ENCODE results near the gene RNU1-3. TPM values are rescaled to one million over a fixed set of nuclear protein-coding genes. Genes with fewer than 3 reads are reported as not detected.
"Not testable (repeated sequence)": the region's sequence is repeated elsewhere in the genome, so short reads cannot be mapped to it uniquely, and the experiment has no call there.

Gene RNU1-3
- total RNA-seq, 2 donors from 2014 or later = under 0.01 TPM

- not testable (repeated sequence) for ATAC-seq (ENCODE audit: insufficient number of reproducible peaks, low FRiP score, low read depth); H3K27ac ChIP-seq; H3K4me3 ChIP-seq; H3K36me3 ChIP-seq; H3K4me1 ChIP-seq (ENCODE audit: control insufficient read depth in 1 of 2, low read depth in 2 of 2); H3K27me3 ChIP-seq (replicated peaks; ENCODE audit: insufficient read depth); H3K9me3 ChIP-seq; DNase-seq (ENCODE audit: low spot score)
Measured at GRCh38 chr1:16692717-16693448, 26.1 kb upstream of the RNU1-3 start.

DNA sequence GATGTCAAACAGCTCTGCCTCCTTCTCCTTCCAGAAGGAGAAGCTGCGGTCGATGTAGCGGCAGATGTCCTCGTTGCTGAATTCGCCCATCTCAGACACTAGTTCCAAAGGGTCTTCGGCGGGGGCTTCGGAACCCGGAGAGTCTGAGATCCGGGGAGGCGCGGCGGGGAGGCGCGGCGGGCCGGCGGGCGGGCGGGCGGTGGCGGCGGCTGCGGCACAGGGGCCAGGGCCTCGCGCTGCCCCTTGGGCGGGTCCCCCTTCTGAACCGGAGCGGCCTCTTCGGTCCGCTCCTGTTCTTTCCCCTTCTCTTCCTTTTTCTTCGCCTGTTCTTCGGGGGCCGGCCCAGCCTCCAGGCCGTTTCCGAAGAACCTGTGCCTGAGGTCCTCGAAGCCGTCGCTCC is 25.5 kb upstream of the RNU1-3 start:
- not testable (repeated sequence) for H3K9me3 ChIP-seq; H3K36me3 ChIP-seq; H3K4me3 ChIP-seq; H3K27me3 ChIP-seq (replicated peaks; ENCODE audit: insufficient read depth); H3K27ac ChIP-seq; DNase-seq (ENCODE audit: low spot score); H3K4me1 ChIP-seq (ENCODE audit: control insufficient read depth in 1 of 2, low read depth in 2 of 2); ATAC-seq (ENCODE audit: insufficient number of reproducible peaks, low FRiP score, low read depth)

DNA sequence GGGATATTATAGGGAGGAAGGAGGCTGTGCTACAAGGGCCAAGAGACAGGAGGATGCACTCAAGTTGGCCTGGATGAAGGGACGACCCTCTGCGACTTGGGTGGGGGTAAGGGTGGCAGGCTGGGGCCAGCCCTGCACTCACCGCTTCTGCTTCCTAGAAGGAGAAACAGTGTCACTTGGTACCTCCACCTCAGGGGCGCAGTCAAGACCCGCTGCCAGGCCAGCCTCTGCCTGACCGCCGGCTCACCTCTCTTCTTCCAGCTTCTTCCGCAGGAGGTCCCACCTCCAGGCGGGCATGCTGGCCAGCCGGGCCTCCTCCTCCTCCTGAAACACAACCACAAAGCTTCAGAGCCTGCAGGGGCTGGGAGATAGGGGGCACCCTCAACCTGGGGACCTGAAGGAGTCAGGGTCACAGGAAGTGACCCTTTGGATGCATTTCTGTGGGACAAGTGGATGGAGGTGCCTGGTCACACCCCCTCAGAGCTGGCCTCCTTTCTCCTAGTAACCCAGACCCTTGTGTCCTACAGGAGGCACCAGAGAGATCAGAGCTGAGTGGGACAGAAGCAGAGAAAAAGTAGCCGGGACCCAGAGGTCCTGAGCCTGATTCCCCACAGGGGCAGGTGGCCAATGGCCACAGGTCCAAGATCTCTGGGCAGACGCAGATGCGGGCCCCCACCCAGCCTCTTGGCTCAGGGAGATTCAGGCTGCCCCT is 24.4 kb upstream of the RNU1-3 start:
- H3K4me3 ChIP-seq; H3K4me1 ChIP-seq (ENCODE audit: control insufficient read depth in 1 of 2, low read depth in 2 of 2); H3K27me3 ChIP-seq (replicated peaks; ENCODE audit: insufficient read depth); H3K9me3 ChIP-seq; ATAC-seq (ENCODE audit: insufficient number of reproducible peaks, low FRiP score, low read depth); DNase-seq (ENCODE audit: low spot score); H3K36me3 ChIP-seq; H3K27ac ChIP-seq: not testable (repeated sequence)

DNA sequence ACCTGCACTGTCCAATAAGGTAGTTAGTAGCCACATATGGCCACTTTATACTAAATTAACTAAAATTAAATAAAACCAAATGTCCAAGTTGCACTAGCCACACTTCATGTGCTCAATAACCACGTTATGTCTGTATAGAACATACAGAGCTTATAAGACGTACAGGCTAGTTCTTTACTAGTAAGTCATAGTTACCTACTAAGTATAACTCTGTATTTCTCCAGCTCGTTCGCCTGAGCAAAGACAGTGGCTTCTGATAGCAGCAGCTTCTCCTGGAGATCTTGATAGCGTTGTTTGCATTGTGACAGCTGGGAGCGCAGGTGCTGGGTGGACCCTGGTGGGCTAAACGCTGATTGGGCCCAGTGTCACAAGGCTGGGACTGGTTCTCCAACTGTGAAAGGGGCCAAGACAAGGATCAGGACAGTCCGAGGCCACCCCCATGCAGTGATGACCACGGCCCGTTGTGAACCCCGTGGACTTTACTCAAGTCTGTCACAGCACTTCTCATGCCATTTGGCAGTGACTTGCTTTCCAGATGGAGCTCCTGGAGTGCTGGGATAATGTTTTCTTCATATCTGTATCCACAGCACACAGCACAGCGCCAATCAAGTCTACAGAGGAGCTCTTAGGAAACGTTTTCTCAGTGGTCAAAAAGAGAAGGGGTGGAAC is 20.5 kb upstream of the RNU1-3 start:
- DNase-seq (ENCODE audit: low spot score); H3K4me3 ChIP-seq; H3K27ac ChIP-seq; ATAC-seq (ENCODE audit: insufficient number of reproducible peaks, low FRiP score, low read depth); H3K36me3 ChIP-seq; H3K4me1 ChIP-seq (ENCODE audit: control insufficient read depth in 1 of 2, low read depth in 2 of 2); H3K9me3 ChIP-seq; H3K27me3 ChIP-seq (replicated peaks; ENCODE audit: insufficient read depth): not testable (repeated sequence)

- not testable (repeated sequence) for DNase-seq (ENCODE audit: low spot score); ATAC-seq (ENCODE audit: insufficient number of reproducible peaks, low FRiP score, low read depth); H3K9me3 ChIP-seq; H3K27me3 ChIP-seq (replicated peaks; ENCODE audit: insufficient read depth); H3K4me1 ChIP-seq (ENCODE audit: control insufficient read depth in 1 of 2, low read depth in 2 of 2); H3K27ac ChIP-seq; H3K4me3 ChIP-seq; H3K36me3 ChIP-seq
Measured at GRCh38 chr1:16685445-16686371, 19.0 kb upstream of the RNU1-3 start.

- not testable (repeated sequence) for H3K27me3 ChIP-seq (replicated peaks; ENCODE audit: insufficient read depth); ATAC-seq (ENCODE audit: insufficient number of reproducible peaks, low FRiP score, low read depth); H3K9me3 ChIP-seq; DNase-seq (ENCODE audit: low spot score); H3K4me3 ChIP-seq; H3K4me1 ChIP-seq (ENCODE audit: control insufficient read depth in 1 of 2, low read depth in 2 of 2); H3K36me3 ChIP-seq; H3K27ac ChIP-seq
- TF ChIP-seq CTCF (IDR thresholded peaks at IDR 0.05) = peak; percentile 43
Measured at GRCh38 chr1:16684738-16685337, 18.1 kb upstream of the RNU1-3 start.

GRCh38 chr1:16684152-16684551 is 17.4 kb upstream of the RNU1-3 start:
- not testable (repeated sequence) for H3K4me3 ChIP-seq; ATAC-seq (ENCODE audit: insufficient number of reproducible peaks, low FRiP score, low read depth); H3K27me3 ChIP-seq (replicated peaks; ENCODE audit: insufficient read depth); DNase-seq (ENCODE audit: low spot score); H3K4me1 ChIP-seq (ENCODE audit: control insufficient read depth in 1 of 2, low read depth in 2 of 2); H3K9me3 ChIP-seq; H3K36me3 ChIP-seq; H3K27ac ChIP-seq

GRCh38 chr1:16682803-16683202 is 16.1 kb upstream of the RNU1-3 start:
- not testable (repeated sequence) for H3K4me1 ChIP-seq (ENCODE audit: control insufficient read depth in 1 of 2, low read depth in 2 of 2); ATAC-seq (ENCODE audit: insufficient number of reproducible peaks, low FRiP score, low read depth); H3K4me3 ChIP-seq

DNA sequence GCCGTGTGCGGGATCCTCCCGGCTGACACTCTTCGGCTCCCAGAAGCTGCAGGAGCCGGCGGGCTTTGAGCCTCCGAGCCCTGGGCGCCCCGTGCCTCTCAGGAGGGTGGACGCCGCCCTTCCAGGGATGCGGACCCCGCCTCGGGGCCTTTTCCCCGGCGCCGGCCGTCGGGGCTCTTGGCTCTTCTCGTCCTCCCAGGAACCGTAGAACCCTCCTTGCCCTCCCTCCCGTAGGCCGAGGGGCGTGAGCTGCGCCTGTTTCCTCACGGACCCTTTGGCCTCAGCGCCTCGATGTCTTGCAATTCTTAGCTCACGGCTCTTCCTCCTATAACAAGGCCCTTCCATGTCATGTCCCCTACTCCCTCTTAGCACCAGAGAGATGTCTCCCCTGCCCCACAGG is 13.6 kb upstream of the RNU1-3 start:
- not testable (repeated sequence) for H3K27me3 ChIP-seq (replicated peaks; ENCODE audit: insufficient read depth); H3K4me3 ChIP-seq; DNase-seq (ENCODE audit: low spot score); H3K27ac ChIP-seq; H3K36me3 ChIP-seq; H3K9me3 ChIP-seq; H3K4me1 ChIP-seq (ENCODE audit: control insufficient read depth in 1 of 2, low read depth in 2 of 2); ATAC-seq (ENCODE audit: insufficient number of reproducible peaks, low FRiP score, low read depth)

More at GRCh38 chr1:16682803-16683202, 16.1 kb upstream of the RNU1-3 start:
- not testable (repeated sequence) for H3K27ac ChIP-seq; H3K36me3 ChIP-seq; H3K9me3 ChIP-seq; H3K27me3 ChIP-seq (replicated peaks; ENCODE audit: insufficient read depth); DNase-seq (ENCODE audit: low spot score)

Measured in thoracic aorta (tissue), 2 donors.